Cardiac muscle cell (in vitro differentiated cells and primary cell): ENCODE results near the gene COL4A2. TPM values are rescaled to one million over a fixed set of nuclear protein-coding genes. Genes with fewer than 3 reads are reported as not detected.
"Not testable (repeated sequence)": the region's sequence is repeated elsewhere in the genome, so short reads cannot be mapped to it uniquely, and the experiment has no call there.

Experiments used
- DNase-seq, 2 donors: peaks; one replicate each; pipeline versions ENCODE4 v3.0.0 to v3.0.0-alpha.2; 2010 to 2017; ENCODE audit warnings: low read depth in 1 of 2, low spot score in 1 of 2
- H3K27ac ChIP-seq: fragments of 200-600 bp; sonication (generic); 2 replicates; pipeline ENCODE4 v1.5.1; 2016
- H3K27me3 ChIP-seq: fragments of 200-600 bp; sonication (generic); 2 replicates; pipeline ENCODE4 v1.6.0; 2016; ENCODE audit warnings: control low read depth
- H3K36me3 ChIP-seq: fragments of 200-600 bp; sonication (generic); 2 replicates; pipeline ENCODE4 v1.5.1; 2016; ENCODE audit warnings: control low read depth
- H3K4me1 ChIP-seq: fragments of 200-600 bp; sonication (generic); 2 replicates; pipeline ENCODE4 v1.8.1; 2017; ENCODE audit warnings: low read depth, mild to moderate bottlenecking, mixed run types
- H3K4me3 ChIP-seq: fragments of 200-600 bp; sonication (generic); 2 replicates; pipeline ENCODE4 v1.5.1; 2016; ENCODE audit warnings: mild to moderate bottlenecking
- H3K9me3 ChIP-seq: fragments of 200-600 bp; sonication (generic); 2 replicates; pipeline ENCODE4 v1.5.1; 2017; ENCODE audit warnings: low read depth, mild to moderate bottlenecking, control low read depth
- polyA plus RNA-seq: library from polyadenylated mRNA; unstranded; fragments of >200 nt; fragmentation: Nextera tagmentation; extraction: Ambion mirVana; gene quantifications from 2 replicates; pipeline ENCODE4 v1.2.1, GENCODE V29; 2016
- total RNA-seq: library from RNA; depleted of rRNA; stranded (reverse); fragments of >200 nt; gene quantifications from 2 replicates; pipeline ENCODE4 v1.2.3, GENCODE V29; 2016
- TF ChIP-seq, protein P1 (sequence below): IDR thresholded peaks from 2 replicates; pipeline ENCODE4 v1.5.1; 2012; ENCODE audit warnings: low read depth, mild to moderate bottlenecking, low read length

The COL4A2 gene
- total and polyA plus RNA-seq, 2 experiments from 2014 or later, result 184 to 516 TPM

DNA sequence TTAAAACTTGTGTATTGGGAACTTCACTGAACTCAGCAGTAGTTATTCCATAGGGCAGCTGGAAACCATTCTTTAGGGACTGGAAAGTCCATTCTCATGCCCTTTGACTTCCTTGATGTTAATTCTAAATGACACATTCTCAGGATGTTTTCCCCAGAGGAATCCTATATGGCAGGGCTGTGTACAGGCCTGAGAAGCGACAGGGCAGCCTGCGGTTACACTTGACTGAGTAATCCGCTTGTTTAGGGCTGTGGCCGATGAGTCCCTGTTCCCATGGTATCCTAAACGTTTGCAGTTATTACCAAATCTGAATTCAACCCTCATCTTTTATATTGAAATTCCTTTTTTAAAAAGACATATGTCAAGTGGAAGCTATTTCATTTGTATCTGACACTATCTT is 83.5 kb downstream of the COL4A2 start:
- no peaks in the 10 kb centered on the region for H3K27me3 ChIP-seq
- H3K36me3 ChIP-seq, result no peaks in the 10 kb centered on the region
- no peak overlapping the region for H3K4me3 ChIP-seq
- DNase-seq, result peak in 1 of 2 donors; percentile 75
- no peak overlapping the region for H3K27ac ChIP-seq
- peaks cover 16% of the 10 kb centered on the region for H3K4me1 ChIP-seq
- TF ChIP-seq, protein P1, sequence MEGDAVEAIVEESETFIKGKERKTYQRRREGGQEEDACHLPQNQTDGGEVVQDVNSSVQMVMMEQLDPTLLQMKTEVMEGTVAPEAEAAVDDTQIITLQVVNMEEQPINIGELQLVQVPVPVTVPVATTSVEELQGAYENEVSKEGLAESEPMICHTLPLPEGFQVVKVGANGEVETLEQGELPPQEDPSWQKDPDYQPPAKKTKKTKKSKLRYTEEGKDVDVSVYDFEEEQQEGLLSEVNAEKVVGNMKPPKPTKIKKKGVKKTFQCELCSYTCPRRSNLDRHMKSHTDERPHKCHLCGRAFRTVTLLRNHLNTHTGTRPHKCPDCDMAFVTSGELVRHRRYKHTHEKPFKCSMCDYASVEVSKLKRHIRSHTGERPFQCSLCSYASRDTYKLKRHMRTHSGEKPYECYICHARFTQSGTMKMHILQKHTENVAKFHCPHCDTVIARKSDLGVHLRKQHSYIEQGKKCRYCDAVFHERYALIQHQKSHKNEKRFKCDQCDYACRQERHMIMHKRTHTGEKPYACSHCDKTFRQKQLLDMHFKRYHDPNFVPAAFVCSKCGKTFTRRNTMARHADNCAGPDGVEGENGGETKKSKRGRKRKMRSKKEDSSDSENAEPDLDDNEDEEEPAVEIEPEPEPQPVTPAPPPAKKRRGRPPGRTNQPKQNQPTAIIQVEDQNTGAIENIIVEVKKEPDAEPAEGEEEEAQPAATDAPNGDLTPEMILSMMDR, result no peak
- no peaks in the 10 kb centered on the region for H3K9me3 ChIP-seq

DNA sequence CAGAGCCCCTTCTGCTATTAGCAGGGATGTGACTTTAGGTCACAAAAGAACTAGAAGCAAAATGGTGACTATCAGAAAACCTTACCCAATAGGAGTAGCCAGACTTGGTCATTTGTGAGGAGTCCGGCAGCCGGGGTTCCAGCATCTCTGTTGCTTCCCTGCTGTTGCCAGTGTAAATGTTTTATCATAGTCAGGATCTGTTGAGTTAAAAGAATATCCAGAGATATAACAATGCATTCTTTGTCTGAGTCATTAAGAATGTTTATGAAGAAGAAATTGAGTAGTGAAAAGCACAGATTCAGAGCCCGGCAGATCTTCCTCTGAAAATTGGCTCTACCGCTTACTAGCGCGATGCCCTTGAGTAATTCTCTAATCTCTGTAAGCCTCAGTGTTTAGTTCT is 84.2 kb downstream of the COL4A2 start:
- TF ChIP-seq, protein P1, result no peak
- Histone ChIP-seq H3K36me3 (no peaks in the 10 kb centered on the region), H3K9me3 (no peaks in the 10 kb centered on the region), H3K4me3 (no peak overlapping the region), H3K27ac (no peak overlapping the region), H3K4me1 (peaks cover 16% of the 10 kb centered on the region), H3K27me3 (no peaks in the 10 kb centered on the region)
- DNase-seq, result no peak

DNA sequence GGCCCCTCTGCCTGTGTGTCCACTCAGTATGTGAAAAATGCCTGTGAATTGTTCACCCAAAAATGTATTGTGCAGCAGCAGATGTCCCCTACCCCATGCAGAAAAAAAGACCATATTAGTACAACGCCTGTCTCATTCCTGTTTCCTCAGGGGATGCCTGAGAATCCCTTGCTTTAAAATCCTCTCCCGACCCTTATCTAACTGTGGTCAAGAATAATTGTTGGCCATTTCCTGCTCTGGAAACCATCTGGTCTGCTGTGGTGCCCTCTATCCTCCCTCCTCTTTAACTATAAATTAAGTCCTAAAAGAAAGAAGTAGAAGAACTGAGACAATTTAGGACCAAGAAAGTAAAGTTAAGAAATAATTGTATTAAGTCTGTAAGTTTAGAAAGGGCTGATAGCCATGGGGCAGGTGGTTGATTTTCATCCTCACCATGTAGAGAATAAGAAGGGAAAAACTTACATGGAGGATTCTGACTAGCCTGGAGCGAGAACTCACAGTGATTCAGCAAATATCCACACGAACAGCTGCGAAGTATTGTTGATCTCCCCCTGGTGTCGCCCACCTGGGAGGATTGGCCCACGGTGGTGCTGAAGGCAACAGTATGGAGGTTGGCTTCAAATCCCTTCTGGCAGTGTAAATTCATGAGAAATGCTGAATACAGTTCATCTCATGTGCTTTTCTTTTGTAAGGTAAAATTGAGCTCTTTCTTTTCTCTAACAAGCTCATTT is 85.6 kb downstream of the COL4A2 start:
- TF ChIP-seq, protein P1, result peak; percentile 13
- no peak overlapping the region for H3K4me3 ChIP-seq
- peaks cover 14% of the 10 kb centered on the region for H3K4me1 ChIP-seq
- DNase-seq, result peak in 1 of 2 donors; percentile 94
- H3K27me3 ChIP-seq, result no peaks in the 10 kb centered on the region
- H3K9me3 ChIP-seq, result no peaks in the 10 kb centered on the region
- peak overlapping the region; percentile 17 for H3K27ac ChIP-seq
- H3K36me3 ChIP-seq, result no peaks in the 10 kb centered on the region

DNA sequence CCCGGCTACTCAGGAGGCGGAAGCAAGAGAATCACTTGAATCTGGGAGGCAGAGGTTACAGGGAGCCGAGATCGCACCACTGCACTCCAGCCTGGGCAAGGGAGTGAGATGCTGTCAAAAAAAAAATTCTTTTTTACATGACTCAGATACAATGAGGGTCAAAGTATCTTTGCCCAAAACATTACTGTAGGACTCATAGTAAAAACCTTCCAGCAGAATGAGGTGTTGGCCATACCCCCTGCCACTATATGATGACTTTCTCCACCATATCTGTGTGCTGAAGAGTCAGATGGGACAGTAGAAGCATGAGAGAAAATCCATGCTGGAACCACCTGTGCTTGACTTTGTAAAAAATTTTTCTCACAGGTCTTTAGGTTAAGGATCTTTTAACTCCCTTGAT is 86.7 kb downstream of the COL4A2 start:
- Histone ChIP-seq H3K4me3 (no peak overlapping the region), H3K4me1 (peaks cover 8% of the 10 kb centered on the region), H3K9me3 (no peaks in the 10 kb centered on the region), H3K27me3 (no peaks in the 10 kb centered on the region), H3K27ac (no peak overlapping the region), H3K36me3 (no peaks in the 10 kb centered on the region)
- no peak for DNase-seq
- TF ChIP-seq, protein P1, result no peak

DNA sequence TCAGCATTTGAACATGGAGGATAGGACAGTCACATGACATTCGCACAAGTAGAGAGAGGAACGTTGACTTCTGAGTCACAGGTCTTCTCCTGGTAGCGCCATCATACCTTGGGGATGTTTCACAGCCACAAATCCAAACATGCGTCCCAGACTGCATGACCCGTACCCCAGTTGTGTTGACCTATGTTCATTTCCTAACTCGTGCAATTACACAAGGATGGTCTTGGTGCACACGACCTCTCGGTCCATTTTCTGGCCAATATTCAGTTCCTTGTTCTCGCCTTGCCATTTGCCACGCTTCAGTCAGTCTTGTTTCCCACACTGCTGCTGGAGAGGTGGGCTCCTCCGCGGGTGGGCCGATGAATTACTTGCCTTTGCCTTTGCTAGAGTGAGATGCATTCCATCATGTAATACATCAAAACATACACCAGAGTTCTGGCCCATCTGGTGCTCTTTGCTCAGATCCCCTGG is 87.3 kb downstream of the COL4A2 start:
- Histone ChIP-seq H3K9me3 (no peaks in the 10 kb centered on the region), H3K27ac (no peak overlapping the region), H3K4me3 (no peak overlapping the region), H3K27me3 (no peaks in the 10 kb centered on the region), H3K4me1 (peaks cover 10% of the 10 kb centered on the region), H3K36me3 (no peaks in the 10 kb centered on the region)
- TF ChIP-seq, protein P1, result no peak
- no peak for DNase-seq

DNA sequence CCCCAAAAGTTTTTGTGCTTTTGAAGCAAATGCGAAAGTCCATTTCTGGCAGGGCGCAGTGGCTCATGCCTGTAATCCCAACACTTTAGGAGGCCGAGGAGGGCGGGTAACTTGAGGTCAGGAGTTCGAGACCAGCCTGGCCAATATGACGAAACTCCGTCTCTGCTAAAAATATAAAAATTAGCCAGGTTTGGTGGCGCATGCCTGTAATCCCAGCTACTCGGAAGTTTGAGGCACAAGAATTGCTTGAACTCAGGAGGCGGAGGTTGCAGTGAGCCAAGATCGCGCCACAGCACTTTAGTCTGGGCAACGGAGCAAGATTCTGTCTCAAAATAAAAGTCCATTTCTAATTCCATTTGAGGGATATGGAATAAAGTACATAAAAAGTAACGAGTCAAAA is 88.5 kb downstream of the COL4A2 start:
- H3K36me3 ChIP-seq, H3K9me3 ChIP-seq, DNase-seq, H3K4me3 ChIP-seq, H3K27me3 ChIP-seq, H3K27ac ChIP-seq, H3K4me1 ChIP-seq: not testable (repeated sequence)
